ENCODE measurements around the gene KATNB1. TPM values are rescaled to one million over a fixed set of nuclear protein-coding genes. Genes with fewer than 3 reads are reported as not detected.

The KATNB1 gene, protein sequence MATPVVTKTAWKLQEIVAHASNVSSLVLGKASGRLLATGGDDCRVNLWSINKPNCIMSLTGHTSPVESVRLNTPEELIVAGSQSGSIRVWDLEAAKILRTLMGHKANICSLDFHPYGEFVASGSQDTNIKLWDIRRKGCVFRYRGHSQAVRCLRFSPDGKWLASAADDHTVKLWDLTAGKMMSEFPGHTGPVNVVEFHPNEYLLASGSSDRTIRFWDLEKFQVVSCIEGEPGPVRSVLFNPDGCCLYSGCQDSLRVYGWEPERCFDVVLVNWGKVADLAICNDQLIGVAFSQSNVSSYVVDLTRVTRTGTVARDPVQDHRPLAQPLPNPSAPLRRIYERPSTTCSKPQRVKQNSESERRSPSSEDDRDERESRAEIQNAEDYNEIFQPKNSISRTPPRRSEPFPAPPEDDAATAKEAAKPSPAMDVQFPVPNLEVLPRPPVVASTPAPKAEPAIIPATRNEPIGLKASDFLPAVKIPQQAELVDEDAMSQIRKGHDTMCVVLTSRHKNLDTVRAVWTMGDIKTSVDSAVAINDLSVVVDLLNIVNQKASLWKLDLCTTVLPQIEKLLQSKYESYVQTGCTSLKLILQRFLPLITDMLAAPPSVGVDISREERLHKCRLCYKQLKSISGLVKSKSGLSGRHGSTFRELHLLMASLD
- total RNA-seq, result 19.6 and 25.0 TPM in 2 replicates

GRCh38 chr16:57735755-57736418, at the start of gene KATNB1:
KATNB1 (plus strand) TSS chr16:57735770; CDS start chr16:57737244, 1,474 bp downstream.

DNA sequence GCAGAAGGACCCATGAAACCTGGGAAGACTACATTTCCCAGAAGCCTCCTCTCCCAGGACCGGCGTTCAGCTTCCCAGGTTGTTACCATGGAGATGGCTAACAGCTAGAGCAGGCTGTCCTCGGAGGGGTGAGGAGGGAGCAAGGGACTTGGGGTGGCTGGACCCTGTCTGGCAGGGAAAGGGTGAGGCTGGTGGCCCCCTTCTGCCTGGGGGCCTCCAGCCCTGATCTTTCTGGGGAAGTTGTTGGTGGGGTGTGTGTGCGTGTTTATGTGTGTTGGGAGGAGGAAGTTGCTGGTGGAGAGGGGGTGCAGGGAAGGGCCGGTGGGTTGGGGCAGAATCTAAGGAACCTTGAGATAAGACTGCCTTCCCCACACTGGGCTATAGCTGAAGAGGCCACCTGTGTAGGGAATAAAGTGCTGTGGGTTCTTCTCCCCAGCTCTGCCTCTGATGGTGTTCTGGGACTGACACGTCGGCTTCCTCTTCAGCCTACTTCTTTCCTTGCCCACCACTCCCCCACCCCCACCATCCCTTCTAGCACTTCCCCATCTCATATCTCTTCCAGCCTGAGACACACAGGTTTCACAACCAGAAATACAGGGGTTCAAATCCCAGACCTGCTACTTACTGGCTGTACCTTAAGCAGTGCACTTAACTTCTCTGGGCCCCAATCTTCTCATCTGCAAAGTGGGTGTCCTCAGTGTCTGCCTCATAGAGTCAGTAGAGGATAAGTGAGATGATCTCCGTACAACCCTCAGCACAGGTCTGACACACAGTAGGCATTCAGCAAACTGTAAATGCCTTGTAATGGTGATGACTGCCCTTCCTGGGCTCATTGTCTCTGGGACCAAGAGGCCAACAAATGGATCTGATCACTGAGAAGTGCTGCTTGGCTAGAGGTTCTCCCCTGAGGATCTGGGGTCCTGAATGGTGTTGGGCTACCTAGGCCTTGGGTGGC, 40.6 kb upstream of the KATNB1 start, which contains the start of gene DRC7:
DRC7 (plus strand) TSS at position 82 of the 955 bp plus-strand sequence. CDS start 3,144 bp downstream, outside the sequence.

GRCh38 chr16:57802341-57803133, 67.0 kb downstream of the KATNB1 start, which contains the start of gene KIFC3:
KIFC3 (minus strand) TSS chr16:57802491; CDS start chr16:57798243, 4,248 bp downstream.

Other genes with a start within 250 kb of the KATNB1 start
- 41.1 and 42.9 TPM in 2 replicates for gene DOK4, start 249.3 kb upstream of the KATNB1 start, total RNA-seq
- 11.9 and 12.4 TPM in 2 replicates for gene CCDC102A, start 199.2 kb upstream of the KATNB1 start, total RNA-seq
- gene ADGRG5, start 193.1 kb upstream of the KATNB1 start, total RNA-seq, result not detected in 2 replicates
- 5.2 and 9.0 TPM in 2 replicates for gene ADGRG1, start 107.1 kb upstream of the KATNB1 start, total RNA-seq
- gene ADGRG3, start 67.5 kb upstream of the KATNB1 start, total RNA-seq, result not detected in 2 replicates
- gene DRC7, start 41.0 kb upstream of the KATNB1 start, total RNA-seq, result not detected in 2 replicates
- 52.8 and 62.6 TPM in 2 replicates for gene KIFC3, start 66.7 kb downstream of the KATNB1 start, total RNA-seq
- gene CNGB1, start 235.4 kb downstream of the KATNB1 start, total RNA-seq, result under 0.01 TPM in 2 replicates